ENCODE data around the gene HSD11B1. TPM values are rescaled to one million over a fixed set of nuclear protein-coding genes. Genes with fewer than 3 reads are reported as not detected.

Gene HSD11B1
- total and polyA plus RNA-seq, 2 donors, result 0.14 to 0.55 TPM

GRCh38 chr1:209715314-209715713 lies 10.7 kb downstream of the HSD11B1 start:
- H3K27ac ChIP-seq (ENCODE audit: low read depth in 1 of 2, low read length in 1 of 2), result no peak overlapping the region
- H3K36me3 ChIP-seq (ENCODE audit: control insufficient read depth in 2 of 2, insufficient read depth in 2 of 2, low read length in 1 of 2), result no peaks in the 10 kb centered on the region
- H3K4me1 ChIP-seq (ENCODE audit: control insufficient read depth in 2 of 2, insufficient read depth in 2 of 2, low read length in 2 of 2), result no peaks in the 10 kb centered on the region
- DNase-seq (ENCODE audit: low read depth in 6 of 9, low spot score in 9 of 9), result no peak
- no peaks in the 10 kb centered on the region for H3K9me3 ChIP-seq (ENCODE audit: control insufficient read depth in 2 of 2, insufficient read depth in 1 of 2, low read length in 1 of 2)
- H3K4me3 ChIP-seq (ENCODE audit: low read length in 2 of 2), result no peak overlapping the region
- H3K27me3 ChIP-seq (ENCODE audit: control insufficient read depth in 2 of 2, insufficient read depth in 1 of 2, low read length in 1 of 2), result no peaks in the 10 kb centered on the region

DNA sequence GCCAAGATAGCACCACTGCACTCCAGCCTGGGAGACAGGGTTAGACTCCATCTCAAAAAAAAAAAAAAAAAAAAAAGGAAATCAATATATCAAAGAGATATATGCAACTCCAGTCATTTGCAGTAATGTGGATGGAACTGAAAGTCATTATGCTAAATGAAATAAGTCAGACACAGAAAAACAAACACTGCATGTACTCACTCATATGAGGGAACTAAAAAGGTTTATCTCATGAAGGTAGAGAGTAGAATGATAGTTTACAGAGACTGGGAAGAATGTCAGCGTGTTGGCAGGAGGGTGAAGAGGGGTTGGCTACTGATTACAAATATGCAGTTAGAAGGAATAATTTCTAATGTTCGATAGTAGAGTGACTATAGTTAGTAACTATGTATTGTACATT lies 13.2 kb downstream of the HSD11B1 start:
- 96% methylated on average over 2 of the region's 2 CpGs for WGBS
- DNase-seq (ENCODE audit: low read depth in 6 of 9, low spot score in 9 of 9), result no peak
- Histone ChIP-seq H3K27me3 (ENCODE audit: control insufficient read depth in 2 of 2, insufficient read depth in 1 of 2, low read length in 1 of 2) (no peaks in the 10 kb centered on the region), H3K4me1 (ENCODE audit: control insufficient read depth in 2 of 2, insufficient read depth in 2 of 2, low read length in 2 of 2) (no peaks in the 10 kb centered on the region), H3K4me3 (ENCODE audit: low read length in 2 of 2) (no peak overlapping the region), H3K9me3 (ENCODE audit: control insufficient read depth in 2 of 2, insufficient read depth in 1 of 2, low read length in 1 of 2) (no peaks in the 10 kb centered on the region), H3K36me3 (ENCODE audit: control insufficient read depth in 2 of 2, insufficient read depth in 2 of 2, low read length in 1 of 2) (no peaks in the 10 kb centered on the region), H3K27ac (ENCODE audit: low read depth in 1 of 2, low read length in 1 of 2) (no peak overlapping the region)

DNA sequence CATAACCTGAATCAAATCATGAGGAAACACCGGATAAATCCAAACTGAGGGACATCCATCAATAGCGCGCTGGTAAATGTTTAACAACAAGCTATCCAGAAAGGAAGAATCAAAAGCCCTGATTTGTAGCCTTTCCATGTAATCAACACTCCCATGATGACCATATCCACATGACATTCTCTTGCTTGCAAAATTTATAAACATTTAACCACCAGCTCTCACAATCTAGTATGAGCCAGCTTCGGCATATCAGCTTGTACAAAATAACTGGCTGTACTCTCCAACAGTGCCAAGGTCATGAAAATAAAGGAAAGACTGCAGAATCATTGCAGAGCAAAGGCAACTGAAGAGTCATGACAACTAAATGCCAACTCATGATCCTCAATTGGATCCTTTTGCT lies 15.7 kb downstream of the HSD11B1 start:
- 97% methylated on average over 4 of the region's 4 CpGs for WGBS
- Histone ChIP-seq H3K4me1 (ENCODE audit: control insufficient read depth in 2 of 2, insufficient read depth in 2 of 2, low read length in 2 of 2) (peaks cover 4 to 6% of the 10 kb centered on the region in 2 donors), H3K27ac (ENCODE audit: low read depth in 1 of 2, low read length in 1 of 2) (no peak overlapping the region), H3K36me3 (ENCODE audit: control insufficient read depth in 2 of 2, insufficient read depth in 2 of 2, low read length in 1 of 2) (no peaks in the 10 kb centered on the region), H3K4me3 (ENCODE audit: low read length in 2 of 2) (no peak overlapping the region), H3K27me3 (ENCODE audit: control insufficient read depth in 2 of 2, insufficient read depth in 1 of 2, low read length in 1 of 2) (no peaks in the 10 kb centered on the region), H3K9me3 (ENCODE audit: control insufficient read depth in 2 of 2, insufficient read depth in 1 of 2, low read length in 1 of 2) (no peaks in the 10 kb centered on the region)
- no peak for DNase-seq (ENCODE audit: low read depth in 6 of 9, low spot score in 9 of 9)

GRCh38 chr1:209720826-209721225 lies 16.2 kb downstream of the HSD11B1 start:
- Histone ChIP-seq H3K4me3 (ENCODE audit: low read length in 2 of 2) (no peak overlapping the region), H3K27ac (ENCODE audit: low read depth in 1 of 2, low read length in 1 of 2) (no peak overlapping the region), H3K27me3 (ENCODE audit: control insufficient read depth in 2 of 2, insufficient read depth in 1 of 2, low read length in 1 of 2) (no peaks in the 10 kb centered on the region), H3K9me3 (ENCODE audit: control insufficient read depth in 2 of 2, insufficient read depth in 1 of 2, low read length in 1 of 2) (no peaks in the 10 kb centered on the region), H3K36me3 (ENCODE audit: control insufficient read depth in 2 of 2, insufficient read depth in 2 of 2, low read length in 1 of 2) (no peaks in the 10 kb centered on the region), H3K4me1 (ENCODE audit: control insufficient read depth in 2 of 2, insufficient read depth in 2 of 2, low read length in 2 of 2) (peaks cover 4 to 6% of the 10 kb centered on the region in 2 donors)
- no peak for DNase-seq (ENCODE audit: low read depth in 6 of 9, low spot score in 9 of 9)
- 99% methylated on average over 2 of the region's 2 CpGs for WGBS

GRCh38 chr1:209721323-209721722 lies 16.7 kb downstream of the HSD11B1 start:
- WGBS, result 100% methylated on average over 1 of the region's 1 CpG

DNA sequence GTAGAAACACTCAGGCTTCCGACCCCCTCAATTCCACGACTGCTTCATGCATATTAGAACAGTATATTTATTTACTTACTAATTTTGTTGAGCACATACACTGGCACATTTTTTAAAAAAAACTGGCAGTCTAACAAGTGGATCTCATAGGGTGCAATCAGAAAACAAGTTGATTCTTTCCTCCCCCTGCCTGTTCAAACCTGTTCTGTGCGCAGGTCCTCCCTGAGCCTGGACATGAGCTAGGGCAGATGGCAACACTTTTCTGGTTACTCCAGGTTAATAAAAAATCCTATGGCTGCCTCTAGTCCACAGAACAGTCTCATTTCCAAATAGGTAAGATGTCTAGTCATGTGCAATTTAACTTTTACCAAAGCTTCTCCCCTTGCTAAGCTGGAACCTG lies 18.6 kb downstream of the HSD11B1 start:
- peaks cover 4 to 6% of the 10 kb centered on the region in 2 donors for H3K4me1 ChIP-seq (ENCODE audit: control insufficient read depth in 2 of 2, insufficient read depth in 2 of 2, low read length in 2 of 2)
- no peak overlapping the region for H3K4me3 ChIP-seq (ENCODE audit: low read length in 2 of 2)
- H3K27ac ChIP-seq (ENCODE audit: low read depth in 1 of 2, low read length in 1 of 2), result no peak overlapping the region
- no peaks in the 10 kb centered on the region for H3K9me3 ChIP-seq (ENCODE audit: control insufficient read depth in 2 of 2, insufficient read depth in 1 of 2, low read length in 1 of 2)
- no peak for DNase-seq (ENCODE audit: low read depth in 6 of 9, low spot score in 9 of 9)
- WGBS, result 99% methylated on average over 3 of the region's 3 CpGs
- H3K27me3 ChIP-seq (ENCODE audit: control insufficient read depth in 2 of 2, insufficient read depth in 1 of 2, low read length in 1 of 2), result no peaks in the 10 kb centered on the region
- H3K36me3 ChIP-seq (ENCODE audit: control insufficient read depth in 2 of 2, insufficient read depth in 2 of 2, low read length in 1 of 2), result no peaks in the 10 kb centered on the region

More at GRCh38 chr1:209721323-209721722, 16.7 kb downstream of the HSD11B1 start:
- Histone ChIP-seq H3K4me3 (ENCODE audit: low read length in 2 of 2) (no peak overlapping the region), H3K27ac (ENCODE audit: low read depth in 1 of 2, low read length in 1 of 2) (no peak overlapping the region), H3K27me3 (ENCODE audit: control insufficient read depth in 2 of 2, insufficient read depth in 1 of 2, low read length in 1 of 2) (no peaks in the 10 kb centered on the region), H3K4me1 (ENCODE audit: control insufficient read depth in 2 of 2, insufficient read depth in 2 of 2, low read length in 2 of 2) (peaks cover 4 to 6% of the 10 kb centered on the region in 2 donors), H3K9me3 (ENCODE audit: control insufficient read depth in 2 of 2, insufficient read depth in 1 of 2, low read length in 1 of 2) (no peaks in the 10 kb centered on the region), H3K36me3 (ENCODE audit: control insufficient read depth in 2 of 2, insufficient read depth in 2 of 2, low read length in 1 of 2) (no peaks in the 10 kb centered on the region)
- DNase-seq (ENCODE audit: low read depth in 6 of 9, low spot score in 9 of 9), result no peak

- Histone ChIP-seq H3K4me1 (ENCODE audit: control insufficient read depth in 2 of 2, insufficient read depth in 2 of 2, low read length in 2 of 2) (peaks cover 4 to 6% of the 10 kb centered on the region in 2 donors), H3K27ac (ENCODE audit: low read depth in 1 of 2, low read length in 1 of 2) (no peak overlapping the region), H3K36me3 (ENCODE audit: control insufficient read depth in 2 of 2, insufficient read depth in 2 of 2, low read length in 1 of 2) (no peaks in the 10 kb centered on the region), H3K27me3 (ENCODE audit: control insufficient read depth in 2 of 2, insufficient read depth in 1 of 2, low read length in 1 of 2) (no peaks in the 10 kb centered on the region), H3K4me3 (ENCODE audit: low read length in 2 of 2) (no peak overlapping the region), H3K9me3 (ENCODE audit: control insufficient read depth in 2 of 2, insufficient read depth in 1 of 2, low read length in 1 of 2) (no peaks in the 10 kb centered on the region)
- DNase-seq (ENCODE audit: low read depth in 6 of 9, low spot score in 9 of 9), result peak in 2 of 9 donors; percentile 7 to 45
- 18% methylated on average over 3 of the region's 3 CpGs for WGBS
Observed at GRCh38 chr1:209723756-209724693, 19.4 kb downstream of the HSD11B1 start.

GRCh38 chr1:209727286-209727685 lies 22.6 kb downstream of the HSD11B1 start:
- WGBS, result 97% methylated on average over 2 of the region's 2 CpGs
- H3K9me3 ChIP-seq (ENCODE audit: control insufficient read depth in 2 of 2, insufficient read depth in 1 of 2, low read length in 1 of 2), result no peaks in the 10 kb centered on the region
- no peak overlapping the region for H3K27ac ChIP-seq (ENCODE audit: low read depth in 1 of 2, low read length in 1 of 2)
- no peaks in the 10 kb centered on the region for H3K36me3 ChIP-seq (ENCODE audit: control insufficient read depth in 2 of 2, insufficient read depth in 2 of 2, low read length in 1 of 2)
- H3K4me1 ChIP-seq (ENCODE audit: control insufficient read depth in 2 of 2, insufficient read depth in 2 of 2, low read length in 2 of 2), result peaks cover 4 to 6% of the 10 kb centered on the region in 2 donors
- no peaks in the 10 kb centered on the region for H3K27me3 ChIP-seq (ENCODE audit: control insufficient read depth in 2 of 2, insufficient read depth in 1 of 2, low read length in 1 of 2)
- DNase-seq (ENCODE audit: low read depth in 6 of 9, low spot score in 9 of 9), result no peak
- H3K4me3 ChIP-seq (ENCODE audit: low read length in 2 of 2), result no peak overlapping the region

- Histone ChIP-seq H3K4me1 (ENCODE audit: control insufficient read depth in 2 of 2, insufficient read depth in 2 of 2, low read length in 2 of 2) (peaks cover 4 to 6% of the 10 kb centered on the region in 2 donors), H3K9me3 (ENCODE audit: control insufficient read depth in 2 of 2, insufficient read depth in 1 of 2, low read length in 1 of 2) (no peaks in the 10 kb centered on the region), H3K4me3 (ENCODE audit: low read length in 2 of 2) (no peak overlapping the region), H3K27ac (ENCODE audit: low read depth in 1 of 2, low read length in 1 of 2) (no peak overlapping the region), H3K27me3 (ENCODE audit: control insufficient read depth in 2 of 2, insufficient read depth in 1 of 2, low read length in 1 of 2) (no peaks in the 10 kb centered on the region), H3K36me3 (ENCODE audit: control insufficient read depth in 2 of 2, insufficient read depth in 2 of 2, low read length in 1 of 2) (no peaks in the 10 kb centered on the region)
- DNase-seq (ENCODE audit: low read depth in 6 of 9, low spot score in 9 of 9), result no peak
- 93% methylated on average over 3 of the region's 3 CpGs for WGBS
Observed at GRCh38 chr1:209727785-209728184, 23.1 kb downstream of the HSD11B1 start.

Measured in thymus (tissue), 11 donors.